ENCODE results near the gene WDFY3. TPM values are rescaled to one million over a fixed set of nuclear protein-coding genes. Genes with fewer than 3 reads are reported as not detected.

Gene WDFY3, protein sequence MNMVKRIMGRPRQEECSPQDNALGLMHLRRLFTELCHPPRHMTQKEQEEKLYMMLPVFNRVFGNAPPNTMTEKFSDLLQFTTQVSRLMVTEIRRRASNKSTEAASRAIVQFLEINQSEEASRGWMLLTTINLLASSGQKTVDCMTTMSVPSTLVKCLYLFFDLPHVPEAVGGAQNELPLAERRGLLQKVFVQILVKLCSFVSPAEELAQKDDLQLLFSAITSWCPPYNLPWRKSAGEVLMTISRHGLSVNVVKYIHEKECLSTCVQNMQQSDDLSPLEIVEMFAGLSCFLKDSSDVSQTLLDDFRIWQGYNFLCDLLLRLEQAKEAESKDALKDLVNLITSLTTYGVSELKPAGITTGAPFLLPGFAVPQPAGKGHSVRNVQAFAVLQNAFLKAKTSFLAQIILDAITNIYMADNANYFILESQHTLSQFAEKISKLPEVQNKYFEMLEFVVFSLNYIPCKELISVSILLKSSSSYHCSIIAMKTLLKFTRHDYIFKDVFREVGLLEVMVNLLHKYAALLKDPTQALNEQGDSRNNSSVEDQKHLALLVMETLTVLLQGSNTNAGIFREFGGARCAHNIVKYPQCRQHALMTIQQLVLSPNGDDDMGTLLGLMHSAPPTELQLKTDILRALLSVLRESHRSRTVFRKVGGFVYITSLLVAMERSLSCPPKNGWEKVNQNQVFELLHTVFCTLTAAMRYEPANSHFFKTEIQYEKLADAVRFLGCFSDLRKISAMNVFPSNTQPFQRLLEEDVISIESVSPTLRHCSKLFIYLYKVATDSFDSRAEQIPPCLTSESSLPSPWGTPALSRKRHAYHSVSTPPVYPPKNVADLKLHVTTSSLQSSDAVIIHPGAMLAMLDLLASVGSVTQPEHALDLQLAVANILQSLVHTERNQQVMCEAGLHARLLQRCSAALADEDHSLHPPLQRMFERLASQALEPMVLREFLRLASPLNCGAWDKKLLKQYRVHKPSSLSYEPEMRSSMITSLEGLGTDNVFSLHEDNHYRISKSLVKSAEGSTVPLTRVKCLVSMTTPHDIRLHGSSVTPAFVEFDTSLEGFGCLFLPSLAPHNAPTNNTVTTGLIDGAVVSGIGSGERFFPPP (N-terminal part only)
- polyA plus RNA-seq (2011; rRNA removed) (25.1 and 32.4 TPM in 2 replicates), polyA plus RNA-seq (2017; fragmentation: RNase III; extraction: RNeasy Plus Mini Kit Qiagen cat#74134 plus additional on column Dnase treatment) (6.6 to 7.9 TPM (median 6.6 TPM) in 3 replicates), polyA minus RNA-seq (2011; rRNA and poly(A)+ RNA removed) (117 and 122 TPM in 2 replicates)
- polyA plus RNA-seq (2012; cell fraction: cytosol; rRNA removed), result 6.1 and 6.9 TPM in 2 replicates
- polyA plus RNA-seq (2012; cell fraction: nucleus; rRNA removed), result 10.8 and 10.9 TPM in 2 replicates

GRCh38 chr4:84966382-84967242, at the start of gene WDFY3:
Gene WDFY3, minus strand, starts transcription at chr4:84966690. Its CDS starts 106,099 bp downstream, at chr4:84860591.
- POLR2A ChIA-PET, result interaction anchor here (0.8 to 1.2 kb wide), 4 partner anchors 15 to 388 kb away, joined by 3 to 5 read pairs (median 3); no protein-coding TSS in a partner anchor
- TF ChIP-seq TP53 (CRISPR knock-in tag; IDR thresholded peaks at IDR 0.05) (no peak), HDAC2 (IDR thresholded peaks at IDR 0.05) (no peak), EHF (CRISPR knock-in tag; IDR thresholded peaks at IDR 0.05) (no peak), MAZ (IDR thresholded peaks at IDR 0.05; ENCODE audit: borderline replicate concordance, low read depth, low read length) (no peak), NR3C1 (IDR thresholded peaks at IDR 0.05) (no peak), NPAS2 (CRISPR knock-in tag; IDR thresholded peaks at IDR 0.05; ENCODE audit: borderline replicate concordance) (no peak), EP300 (IDR thresholded peaks at IDR 0.05) (no peak), CTCF (IDR thresholded peaks at IDR 0.05) (no peak), ATOH8 (CRISPR knock-in tag; IDR thresholded peaks at IDR 0.05; ENCODE audit: low read depth) (no peak), ZC3H11A (IDR thresholded peaks at IDR 0.05) (no peak), RNF2 (IDR thresholded peaks at IDR 0.05; ENCODE audit: borderline replicate concordance, low read depth) (no peak), NFE2L2 (conservative IDR thresholded peaks at IDR 0.05; ENCODE audit: low read length) (no peak), POLR2A (IDR thresholded peaks at IDR 0.05; ENCODE audit: low read length) (peak; percentile 71), SREBF2 (IDR thresholded peaks at IDR 0.05) (no peak), USF2 (IDR thresholded peaks at IDR 0.05) (no peak), JUNB (IDR thresholded peaks at IDR 0.05) (no peak), HOXB13 (CRISPR knock-in tag; IDR thresholded peaks at IDR 0.05; ENCODE audit: low read depth) (no peak), REST (IDR thresholded peaks at IDR 0.05) (no peak), RCOR1 (IDR thresholded peaks at IDR 0.05; ENCODE audit: low read depth, low read length) (no peak), RFX5 (IDR thresholded peaks at IDR 0.05) (no peak), SMC3 (IDR thresholded peaks at IDR 0.05) (no peak), HES2 (IDR thresholded peaks at IDR 0.05) (no peak), POLR2AphosphoS2 (conservative IDR thresholded peaks at IDR 0.05; ENCODE audit: low read length) (no peak), ESRRA (IDR thresholded peaks at IDR 0.05; ENCODE audit: borderline replicate concordance, low read length) (no peak)
- TF ChIP-seq, protein P1, sequence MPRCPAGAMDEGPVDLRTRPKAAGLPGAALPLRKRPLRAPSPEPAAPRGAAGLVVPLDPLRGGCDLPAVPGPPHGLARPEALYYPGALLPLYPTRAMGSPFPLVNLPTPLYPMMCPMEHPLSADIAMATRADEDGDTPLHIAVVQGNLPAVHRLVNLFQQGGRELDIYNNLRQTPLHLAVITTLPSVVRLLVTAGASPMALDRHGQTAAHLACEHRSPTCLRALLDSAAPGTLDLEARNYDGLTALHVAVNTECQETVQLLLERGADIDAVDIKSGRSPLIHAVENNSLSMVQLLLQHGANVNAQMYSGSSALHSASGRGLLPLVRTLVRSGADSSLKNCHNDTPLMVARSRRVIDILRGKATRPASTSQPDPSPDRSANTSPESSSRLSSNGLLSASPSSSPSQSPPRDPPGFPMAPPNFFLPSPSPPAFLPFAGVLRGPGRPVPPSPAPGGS (IDR thresholded peaks at IDR 0.05), result peak; percentile 43; the same call in 1 of the 3 replicates

More at GRCh38 chr4:84966382-84967242, at the start of gene WDFY3:
- ATAC-seq (peak; percentile 96), FAIRE-seq (no peak), DNase-seq (ENCODE audit: low read depth in 1 of 2, low spot score in 1 of 2) (peak; percentile 82 to 83)
- peak within 1 kb of the TSS; percentile 91 for H3K4me3 ChIP-seq
- H3K4me2 ChIP-seq, result peak within 1 kb of the TSS; percentile 83
- H3K4me1 ChIP-seq, result peaks cover 19% of the 10 kb centered on the region; the same call in 2 of the 3 replicates
- H3K27ac ChIP-seq, result peak within 1 kb of the TSS; percentile 92 to 98
- H3K9me3 ChIP-seq, result no peaks in the 10 kb centered on the region
- CTCF ChIA-PET, result interaction anchor here (0.7 to 2.5 kb wide), 5 partner anchors 13 to 272 kb away, joined by 3 to 13 read pairs (median 3); no protein-coding TSS in a partner anchor
- 2% methylated on average over 40 of the region's 58 CpGs for WGBS (ENCODE audit: missing lambda C conversion rate)
